GM19043 (cell line): ENCODE data around the gene PHF13.

Experiments used
- ATAC-seq: cut with Tn5 transposase; IDR thresholded peaks from one replicate; pipeline ENCODE4 v1.9.1; 2021; ENCODE audit warnings: low read depth; ENCODE audit not compliant: unreplicated experiment

PHF13 gene

GRCh38 chr1:6613361-6614018 lies at the start of gene PHF13:
Gene PHF13 (plus strand): TSS chr1:6613731. CDS start chr1:6614067, 336 bp downstream.
- peak; percentile 97 for ATAC-seq

DNA sequence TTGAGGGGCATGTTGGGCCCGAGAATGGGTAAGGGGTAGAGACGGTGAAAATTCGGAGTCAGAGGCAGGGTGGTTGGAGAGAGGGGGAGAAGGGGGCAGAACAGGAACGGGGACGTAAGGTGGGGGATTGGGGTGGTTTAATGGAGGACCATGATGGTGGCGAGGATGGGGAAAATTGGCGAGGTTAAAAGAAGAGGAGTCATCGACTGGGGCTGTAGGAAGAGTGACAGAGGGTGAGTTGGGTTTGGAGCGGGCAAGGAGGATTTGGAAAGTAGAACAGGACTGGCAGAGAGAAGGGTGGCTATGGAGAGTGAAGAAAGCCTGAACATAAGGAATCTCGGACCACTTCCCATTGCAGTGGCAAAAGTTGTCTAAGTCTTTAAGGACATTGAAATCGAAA lies 44.5 kb upstream of the PHF13 start:
- no peak for ATAC-seq

- ATAC-seq, result no peak
Observed at GRCh38 chr1:6570100-6570499, 43.4 kb upstream of the PHF13 start.

DNA sequence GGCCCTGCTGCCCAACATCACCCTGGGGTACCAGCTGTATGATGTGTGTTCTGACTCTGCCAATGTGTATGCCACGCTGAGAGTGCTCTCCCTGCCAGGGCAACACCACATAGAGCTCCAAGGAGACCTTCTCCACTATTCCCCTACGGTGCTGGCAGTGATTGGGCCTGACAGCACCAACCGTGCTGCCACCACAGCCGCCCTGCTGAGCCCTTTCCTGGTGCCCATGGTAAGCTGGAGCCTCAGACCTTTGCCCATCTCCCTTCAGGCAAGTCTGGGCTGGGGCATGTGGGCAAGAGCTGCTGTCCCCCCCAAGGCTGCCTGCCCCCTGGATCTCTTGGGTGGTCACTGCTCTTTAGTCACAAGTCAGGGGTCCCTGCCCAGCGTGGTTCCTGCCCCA lies 42.5 kb upstream of the PHF13 start:
- no peak for ATAC-seq

GRCh38 chr1:6572653-6573383 lies 40.7 kb upstream of the PHF13 start:
- ATAC-seq, result no peak

GRCh38 chr1:6574025-6574620 lies 39.4 kb upstream of the PHF13 start:
- no peak for ATAC-seq

DNA sequence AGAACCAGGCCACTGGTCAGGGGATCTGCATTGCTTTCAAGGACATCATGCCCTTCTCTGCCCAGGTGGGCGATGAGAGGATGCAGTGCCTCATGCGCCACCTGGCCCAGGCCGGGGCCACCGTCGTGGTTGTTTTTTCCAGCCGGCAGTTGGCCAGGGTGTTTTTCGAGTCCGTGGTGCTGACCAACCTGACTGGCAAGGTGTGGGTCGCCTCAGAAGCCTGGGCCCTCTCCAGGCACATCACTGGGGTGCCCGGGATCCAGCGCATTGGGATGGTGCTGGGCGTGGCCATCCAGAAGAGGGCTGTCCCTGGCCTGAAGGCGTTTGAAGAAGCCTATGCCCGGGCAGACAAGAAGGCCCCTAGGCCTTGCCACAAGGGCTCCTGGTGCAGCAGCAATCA lies 38.7 kb upstream of the PHF13 start:
- no peak for ATAC-seq

DNA sequence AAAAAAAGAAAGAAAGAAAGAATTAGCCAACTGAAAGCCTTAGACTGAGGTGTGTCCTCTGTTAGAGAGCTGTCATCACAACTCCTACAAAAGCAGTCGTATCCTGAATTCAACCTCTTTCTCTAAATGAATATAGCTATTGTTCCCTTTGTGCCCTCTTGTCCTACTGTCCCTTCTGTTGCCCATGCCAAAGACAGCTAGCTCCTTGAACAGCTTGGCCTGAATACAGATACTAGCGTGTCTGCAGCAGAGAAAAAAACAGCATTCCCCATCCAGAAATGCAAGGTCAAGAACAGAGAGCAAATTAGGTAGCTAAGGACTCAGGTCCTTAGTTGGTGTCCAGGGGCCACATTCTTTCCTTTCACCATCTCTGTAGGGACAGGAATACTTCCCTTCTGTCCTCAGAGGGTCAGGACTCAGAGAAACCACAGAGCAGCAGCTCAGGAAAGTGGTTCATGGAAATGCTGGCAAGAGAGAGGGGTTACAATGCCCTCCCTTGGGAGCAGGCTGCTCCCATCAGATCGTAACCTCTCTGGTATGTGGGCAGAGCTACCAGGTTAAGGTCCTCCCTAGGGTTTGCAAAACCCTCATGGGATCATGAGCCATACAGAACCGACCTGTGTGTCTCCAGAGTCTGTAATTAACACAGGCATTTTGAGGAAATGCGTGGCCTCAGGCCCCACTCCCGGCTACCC lies 35.6 kb upstream of the PHF13 start:
- ATAC-seq, result no peak

GRCh38 chr1:6578624-6579373 lies 34.7 kb upstream of the PHF13 start:
- ATAC-seq, result no peak

GRCh38 chr1:6579374-6580118 lies 34.0 kb upstream of the PHF13 start, which contains the start of gene ZBTB48:
Gene ZBTB48 (plus strand): TSS chr1:6579994. CDS start chr1:6580610, 616 bp downstream.
- ATAC-seq, result peak; percentile 98

GRCh38 chr1:6580119-6580592 lies 33.4 kb upstream of the PHF13 start:
- ATAC-seq, result peak; percentile 5

- no peak for ATAC-seq
Observed at GRCh38 chr1:6580593-6581409, 32.7 kb upstream of the PHF13 start.

DNA sequence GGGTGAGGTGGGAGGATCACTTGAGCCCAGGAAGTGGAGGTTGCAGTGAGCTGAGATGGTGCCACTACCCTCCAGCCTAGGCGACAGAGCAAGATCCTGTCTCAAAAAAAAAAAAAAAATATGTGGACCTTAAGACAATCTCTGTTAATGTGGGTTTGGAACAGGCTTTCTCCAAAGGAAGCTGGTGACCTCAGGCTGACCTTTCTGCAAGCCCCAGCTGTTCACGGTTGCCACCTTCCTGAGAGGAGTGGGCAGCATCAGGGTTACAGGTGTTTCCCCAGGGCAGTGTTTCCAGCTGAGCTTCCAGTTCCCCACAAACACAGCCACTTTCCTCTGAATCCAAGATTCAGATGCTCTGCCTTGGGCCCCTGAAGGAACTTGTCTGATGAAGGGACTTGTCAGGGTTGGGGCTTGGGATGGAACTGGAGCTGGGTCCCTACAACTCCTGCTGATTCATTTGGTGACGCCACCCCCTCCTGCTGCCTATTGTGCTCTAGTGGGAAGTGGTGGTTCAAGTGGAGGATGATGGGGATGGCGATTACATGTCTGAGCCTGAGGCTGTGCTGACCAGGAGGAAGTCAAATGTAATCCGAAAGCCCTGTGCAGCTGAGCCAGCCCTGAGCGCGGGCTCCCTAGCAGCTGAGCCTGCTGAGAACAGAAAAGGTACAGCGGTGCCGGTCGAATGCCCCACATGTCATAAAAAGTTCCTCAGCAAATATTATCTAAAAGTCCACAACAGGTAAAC lies 31.8 kb upstream of the PHF13 start:
- ATAC-seq, result no peak

DNA sequence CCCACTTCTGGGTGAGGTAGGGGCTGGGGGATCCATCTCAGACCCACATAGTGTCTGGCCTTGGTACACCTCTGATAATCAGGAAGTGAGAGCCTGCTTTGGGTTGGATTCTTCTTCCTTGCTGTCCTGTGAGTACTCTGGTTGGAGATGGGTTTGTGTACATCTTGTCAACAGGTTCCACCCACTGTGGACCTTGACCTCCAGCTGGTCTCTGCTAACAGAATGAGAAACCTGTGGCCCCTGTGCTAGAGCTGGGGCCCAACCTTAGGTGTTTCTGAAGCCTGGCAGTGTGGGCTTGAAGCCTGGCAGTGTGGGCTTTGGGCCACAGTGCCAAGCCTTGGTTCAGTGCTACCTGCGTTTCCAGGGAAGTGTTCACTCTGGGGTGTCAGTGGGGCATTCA lies 31.2 kb upstream of the PHF13 start:
- ATAC-seq, result no peak

DNA sequence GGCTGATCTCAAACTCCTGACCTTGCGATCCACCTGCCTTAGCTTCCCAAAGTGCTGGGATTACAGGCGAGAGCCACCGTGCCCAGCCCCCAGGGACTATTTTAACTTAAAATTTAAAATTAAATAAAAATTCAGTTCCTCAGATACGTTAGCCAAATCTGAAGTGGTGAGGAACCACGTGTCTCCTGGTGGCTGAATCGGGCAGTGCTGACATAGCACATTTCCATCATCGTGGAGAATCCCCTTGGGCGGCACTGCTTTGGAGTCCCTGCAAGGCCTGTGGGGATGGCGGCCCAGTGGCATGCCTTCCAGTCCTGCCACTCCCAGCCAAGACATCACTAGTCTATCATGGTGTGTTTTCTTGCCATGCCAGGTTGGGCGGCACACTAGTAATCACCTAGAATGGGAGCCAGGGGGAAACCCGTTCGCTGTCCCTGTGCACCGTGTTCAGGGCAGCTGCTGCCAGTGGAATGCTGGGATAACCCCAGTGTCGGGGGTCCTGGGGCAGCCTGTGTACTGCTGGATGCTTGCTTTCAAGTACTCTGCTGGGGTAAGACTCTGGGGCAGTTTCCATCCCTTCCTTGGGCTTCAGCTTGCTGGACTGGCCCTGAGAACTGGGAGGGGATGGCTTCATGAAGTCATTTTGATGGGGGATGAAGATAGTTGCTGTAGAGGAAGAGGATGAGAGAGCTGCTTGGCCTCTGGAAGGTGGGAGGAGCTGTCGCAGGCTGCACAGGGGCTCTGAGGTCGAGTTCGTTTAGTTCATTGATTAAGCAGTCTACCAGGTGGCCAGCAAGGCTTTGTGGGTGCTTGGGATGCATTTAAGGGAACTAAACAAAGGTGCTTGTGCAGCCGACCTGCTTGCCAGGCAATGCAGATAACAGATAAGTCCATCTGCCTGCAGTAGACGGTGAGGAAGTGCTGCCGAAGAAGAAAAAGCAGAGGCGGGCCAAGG lies 29.1 kb upstream of the PHF13 start:
- ATAC-seq, result no peak

DNA sequence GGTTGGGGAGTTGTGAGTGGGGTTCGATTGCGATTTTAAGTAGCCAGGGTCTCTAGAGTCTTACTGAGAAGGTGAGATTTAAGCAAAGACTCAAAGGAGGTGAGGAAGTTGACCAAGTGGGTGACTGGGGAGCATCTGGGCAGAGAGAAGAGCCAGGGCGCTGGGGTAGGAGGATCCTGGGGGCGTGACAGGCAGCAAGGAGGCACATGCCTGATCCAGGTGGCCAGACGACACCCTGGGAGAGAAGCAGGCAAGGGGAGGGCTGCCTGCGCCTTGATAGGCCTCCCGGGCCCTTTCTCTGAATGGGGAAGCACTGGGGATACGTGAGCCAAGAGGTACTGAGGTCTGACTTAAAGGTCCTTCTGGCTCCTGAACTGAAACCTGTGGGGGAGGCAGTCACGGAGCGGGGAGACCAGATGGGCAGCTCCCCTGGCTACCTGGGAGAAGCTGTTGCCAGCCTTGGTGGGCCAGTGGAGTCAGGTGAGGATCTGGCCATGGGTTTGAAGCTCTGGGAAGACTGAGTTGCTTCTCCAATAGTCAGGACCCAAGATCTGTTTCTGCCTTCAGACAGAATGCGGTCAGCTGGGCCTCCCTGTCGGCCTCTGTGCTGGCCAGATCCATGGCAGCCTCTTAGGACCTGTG lies 28.3 kb upstream of the PHF13 start:
- no peak for ATAC-seq

DNA sequence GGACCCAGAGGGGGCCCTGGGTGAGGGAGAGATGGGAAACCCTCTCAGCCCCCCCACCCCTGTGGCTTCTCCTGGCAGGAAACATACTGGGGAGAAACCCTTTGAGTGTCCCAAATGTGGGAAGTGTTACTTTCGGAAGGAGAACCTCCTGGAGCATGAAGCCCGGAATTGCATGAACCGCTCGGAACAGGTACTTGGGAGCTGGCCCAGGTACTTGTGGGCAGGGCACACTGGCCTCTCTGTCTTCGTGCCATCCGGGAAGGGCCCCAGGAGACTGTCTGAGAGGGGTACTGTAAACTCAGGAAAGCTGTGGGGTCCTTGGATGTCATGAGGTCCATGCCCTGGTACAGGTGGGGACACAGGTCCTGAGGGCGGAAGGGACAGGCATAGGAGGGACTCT lies 27.7 kb upstream of the PHF13 start:
- ATAC-seq, result no peak
